Ovary (tissue), 3 donors: ENCODE data around the gene GPR132.

Source experiments
- EP300 ChIP-seq: sonication (generic); formaldehyde crosslinking; IDR thresholded peaks from one replicate; pipeline ENCODE4 v1.6.1; 2017; ENCODE audit warnings: antibody characterized with exemption
- POLR2A ChIP-seq: fragments of 450-650 bp; IDR thresholded peaks from one replicate; pipeline ENCODE4 v1.6.1; 2017; ENCODE audit warnings: antibody characterized with exemption, mild to moderate bottlenecking, moderate library complexity
- TF ChIP-seq, protein P1 (sequence below), 3 donors: fragments of 450-650 bp in 2 of 3; fragments of 200-600 bp in 1 of 3; IDR thresholded peaks; one replicate each; pipeline versions ENCODE4 v1.5.1 to v1.8.0; 2016 to 2022; ENCODE audit warnings: antibody characterized with exemption in 3 of 3, mild to moderate bottlenecking in 1 of 3
- donor health status: DM: no; HTN: no; CAD: no.

GRCh38 chr14:105053421-105053820 lies 11.8 kb downstream of the GPR132 start:
- TF ChIP-seq POLR2A = no peak
- TF ChIP-seq, protein P1, sequence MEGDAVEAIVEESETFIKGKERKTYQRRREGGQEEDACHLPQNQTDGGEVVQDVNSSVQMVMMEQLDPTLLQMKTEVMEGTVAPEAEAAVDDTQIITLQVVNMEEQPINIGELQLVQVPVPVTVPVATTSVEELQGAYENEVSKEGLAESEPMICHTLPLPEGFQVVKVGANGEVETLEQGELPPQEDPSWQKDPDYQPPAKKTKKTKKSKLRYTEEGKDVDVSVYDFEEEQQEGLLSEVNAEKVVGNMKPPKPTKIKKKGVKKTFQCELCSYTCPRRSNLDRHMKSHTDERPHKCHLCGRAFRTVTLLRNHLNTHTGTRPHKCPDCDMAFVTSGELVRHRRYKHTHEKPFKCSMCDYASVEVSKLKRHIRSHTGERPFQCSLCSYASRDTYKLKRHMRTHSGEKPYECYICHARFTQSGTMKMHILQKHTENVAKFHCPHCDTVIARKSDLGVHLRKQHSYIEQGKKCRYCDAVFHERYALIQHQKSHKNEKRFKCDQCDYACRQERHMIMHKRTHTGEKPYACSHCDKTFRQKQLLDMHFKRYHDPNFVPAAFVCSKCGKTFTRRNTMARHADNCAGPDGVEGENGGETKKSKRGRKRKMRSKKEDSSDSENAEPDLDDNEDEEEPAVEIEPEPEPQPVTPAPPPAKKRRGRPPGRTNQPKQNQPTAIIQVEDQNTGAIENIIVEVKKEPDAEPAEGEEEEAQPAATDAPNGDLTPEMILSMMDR (IDR thresholded peaks at IDR 0.05) = no peak
- no peak for TF ChIP-seq EP300
